KG1 (cell line): ENCODE results near the gene RAB27B.

Experiments
- DNase-seq: peaks from one replicate; lab custom pipeline; 2025; lab: John Stamatoyannopoulos, UW

RAB27B gene

GRCh38 chr18:54867131-54867530 is 38.9 kb downstream of the RAB27B start:
- no peak for DNase-seq

GRCh38 chr18:54871231-54871630 is 43.0 kb downstream of the RAB27B start:
- no peak for DNase-seq

GRCh38 chr18:54872681-54873080 is 44.4 kb downstream of the RAB27B start:
- DNase-seq, result no peak

GRCh38 chr18:54873884-54874255 is 45.6 kb downstream of the RAB27B start:
- DNase-seq, result no peak

- no peak for DNase-seq
Measured at GRCh38 chr18:54875063-54875462, 46.8 kb downstream of the RAB27B start.

GRCh38 chr18:54877076-54877475 is 48.8 kb downstream of the RAB27B start:
- DNase-seq, result no peak

- no peak for DNase-seq
Measured at GRCh38 chr18:54878159-54878622, 49.9 kb downstream of the RAB27B start.

- no peak for DNase-seq
Measured at GRCh38 chr18:54878659-54879358, 50.5 kb downstream of the RAB27B start.

GRCh38 chr18:54879691-54880090 is 51.4 kb downstream of the RAB27B start:
- DNase-seq, result no peak

- no peak for DNase-seq
Measured at GRCh38 chr18:54880395-54881105, 52.3 kb downstream of the RAB27B start.

GRCh38 chr18:54881229-54881768 is 53.0 kb downstream of the RAB27B start:
- DNase-seq, result no peak

GRCh38 chr18:54882318-54882717 is 54.0 kb downstream of the RAB27B start:
- no peak for DNase-seq

- no peak for DNase-seq
Measured at GRCh38 chr18:54883816-54884604, 55.7 kb downstream of the RAB27B start.

- DNase-seq, result no peak
Measured at GRCh38 chr18:54888378-54888777, 60.1 kb downstream of the RAB27B start.

GRCh38 chr18:54888933-54889332 is 60.7 kb downstream of the RAB27B start:
- no peak for DNase-seq

- no peak for DNase-seq
Measured at GRCh38 chr18:54899500-54899899, 71.2 kb downstream of the RAB27B start.

GRCh38 chr18:54900290-54900689 is 72.0 kb downstream of the RAB27B start:
- DNase-seq, result no peak

- DNase-seq, result no peak
Measured at GRCh38 chr18:54904581-54904980, 76.3 kb downstream of the RAB27B start.

- no peak for DNase-seq
Measured at GRCh38 chr18:54905629-54906028, 77.4 kb downstream of the RAB27B start.

GRCh38 chr18:54906331-54907185 is 78.3 kb downstream of the RAB27B start:
- no peak for DNase-seq

GRCh38 chr18:54909538-54909937 is 81.3 kb downstream of the RAB27B start:
- no peak for DNase-seq
